Measurements from ENCODE around the gene ACE. TPM values are rescaled to one million over a fixed set of nuclear protein-coding genes. Genes with fewer than 3 reads are reported as not detected.
A peak's percentile ranks its signal among the peaks of the same experiment; 100 is the strongest.

The ACE gene
- total and polyA plus RNA-seq, 4 experiments from 2014 or later, result 1.8 to 56.7 (median 32.1) TPM

- ChIA-PET POLR2A (ENCODE audit: partially characterized antibody) (interaction anchor here (0.9 to 6.7 kb wide), 17 partner anchors 8 to 217 kb away, joined by 3 to 125 read pairs (median 6); partner anchors contain the start of genes CYB561, DCAF7 and MAP3K3), CTCF (ENCODE audit: partially characterized antibody) (interaction anchor here (0.6 to 8.8 kb wide), 26 partner anchors 9 to 232 kb away, joined by 3 to 339 read pairs (median 5); partner anchors contain the start of genes CYB561, MAP3K3 and TACO1)
- H3K4me3 Mint-ChIP-seq, result peak overlapping the region; percentile 78 to 90 (median 84)
- intact Hi-C loops (cut with micrococcal nuclease), result loop anchor here (2.0 kb wide), 1 partner anchor 31 kb away; the partner anchor contains the start of gene CYB561
- peak overlapping the region in 2 of 7 donors; percentile 66 for H3K27ac Mint-ChIP-seq
- peaks cover 0 to 9% of the 10 kb centered on the region in 2 donors for H3K36me3 Mint-ChIP-seq
- DNase-seq, result peak in 1 of 5 donors; percentile 9
- H3K27me3 Mint-ChIP-seq, result no peaks in the 10 kb centered on the region
- no peaks in the 10 kb centered on the region for H3K36me3 ChIP-seq (ENCODE audit: insufficient read depth, low read length)
- H3K4me1 ChIP-seq (ENCODE audit: insufficient read depth, low read length), result peaks cover 27% of the 10 kb centered on the region
- H3K4me3 ChIP-seq (ENCODE audit: low read length in 2 of 2), result peak overlapping the region; percentile 29 to 43
- peaks cover 8% of the 10 kb centered on the region for H3K27me3 ChIP-seq (ENCODE audit: insufficient read depth, low read length)
- no peaks in the 10 kb centered on the region for H3K9me3 ChIP-seq (ENCODE audit: control insufficient read depth in 1 of 2, low read length in 2 of 2)
- H3K4me1 Mint-ChIP-seq, result peaks cover 8 to 34% (median 16%) of the 10 kb centered on the region in 4 donors
- H3K27ac ChIP-seq (ENCODE audit: low read depth, low read length), result no peak overlapping the region
- H3K9me3 Mint-ChIP-seq, result no peaks in the 10 kb centered on the region
Measured at GRCh38 chr17:63477480-63478440, 899 bp downstream of the ACE start.

GRCh38 chr17:63478814-63479494 is 2.1 kb downstream of the ACE start:
- H3K9me3 ChIP-seq (ENCODE audit: control insufficient read depth in 1 of 2, low read length in 2 of 2), result no peaks in the 10 kb centered on the region
- no peak overlapping the region for H3K27ac ChIP-seq (ENCODE audit: low read depth, low read length)
- no peak overlapping the region for H3K4me3 ChIP-seq (ENCODE audit: low read length in 2 of 2)
- ChIA-PET POLR2A (ENCODE audit: partially characterized antibody) (interaction anchor here (0.6 to 6.7 kb wide), 17 partner anchors 9 to 221 kb away, joined by 3 to 125 read pairs (median 5); partner anchors contain the start of genes CYB561, LIMD2, MAP3K3 and TACO1), CTCF (ENCODE audit: partially characterized antibody) (interaction anchor here (0.6 to 8.8 kb wide), 26 partner anchors 8 to 231 kb away, joined by 3 to 339 read pairs (median 5); partner anchors contain the start of genes CYB561, MAP3K3 and TACO1)
- peaks cover 8 to 34% (median 16%) of the 10 kb centered on the region in 4 donors for H3K4me1 Mint-ChIP-seq
- no peaks in the 10 kb centered on the region for H3K36me3 ChIP-seq (ENCODE audit: insufficient read depth, low read length)
- H3K27me3 Mint-ChIP-seq, result no peaks in the 10 kb centered on the region
- peak overlapping the region in 5 of 7 donors; percentile 32 to 75 (median 57) for H3K27ac Mint-ChIP-seq
- no peaks in the 10 kb centered on the region for H3K9me3 Mint-ChIP-seq
- peaks cover 5 to 15% of the 10 kb centered on the region in 2 donors for H3K36me3 Mint-ChIP-seq
- H3K4me3 Mint-ChIP-seq, result peak overlapping the region; percentile 49 to 86 (median 70)
- intact Hi-C loops (cut with micrococcal nuclease), result loop anchor here (1.0 kb wide), 3 partner anchors 54 to 133 kb away; no protein-coding TSS in a partner anchor
- peaks cover 8% of the 10 kb centered on the region for H3K27me3 ChIP-seq (ENCODE audit: insufficient read depth, low read length)
- peaks cover 27% of the 10 kb centered on the region for H3K4me1 ChIP-seq (ENCODE audit: insufficient read depth, low read length)
- DNase-seq, result peak; percentile 76 to 83 (median 77)

GRCh38 chr17:63479495-63480184 is 2.8 kb downstream of the ACE start:
- peaks cover 5 to 15% of the 10 kb centered on the region in 2 donors for H3K36me3 Mint-ChIP-seq
- intact Hi-C loops (cut with micrococcal nuclease), result loop anchor here (1.0 kb wide), 3 partner anchors 54 to 133 kb away; no protein-coding TSS in a partner anchor
- H3K9me3 Mint-ChIP-seq, result no peaks in the 10 kb centered on the region
- peaks cover 23% of the 10 kb centered on the region for H3K4me1 ChIP-seq (ENCODE audit: insufficient read depth, low read length)
- H3K27ac Mint-ChIP-seq, result no peak overlapping the region
- POLR2A ChIA-PET (ENCODE audit: partially characterized antibody), result interaction anchor here (1.2 to 6.7 kb wide), 11 partner anchors 10 to 219 kb away, joined by 3 to 125 read pairs (median 12); partner anchors contain the start of genes CYB561 and MAP3K3
- H3K4me3 ChIP-seq (ENCODE audit: low read length in 2 of 2), result no peak overlapping the region
- no peak overlapping the region for H3K27ac ChIP-seq (ENCODE audit: low read depth, low read length)
- H3K27me3 ChIP-seq (ENCODE audit: insufficient read depth, low read length), result peaks cover 8% of the 10 kb centered on the region
- H3K9me3 ChIP-seq (ENCODE audit: control insufficient read depth in 1 of 2, low read length in 2 of 2), result no peaks in the 10 kb centered on the region
- no peak overlapping the region for H3K4me3 Mint-ChIP-seq
- no peaks in the 10 kb centered on the region for H3K27me3 Mint-ChIP-seq
- no peaks in the 10 kb centered on the region for H3K36me3 ChIP-seq (ENCODE audit: insufficient read depth, low read length)
- CTCF ChIA-PET (ENCODE audit: partially characterized antibody), result interaction anchor here (1.2 to 8.8 kb wide), 17 partner anchors 11 to 230 kb away, joined by 4 to 339 read pairs (median 7); partner anchors contain the start of gene CYB561
- no peak for DNase-seq
- H3K4me1 Mint-ChIP-seq, result peaks cover 8 to 27% (median 15%) of the 10 kb centered on the region in 4 donors

- peaks cover 5 to 15% of the 10 kb centered on the region in 2 donors for H3K36me3 Mint-ChIP-seq
Measured at GRCh38 chr17:63480192-63480784, 3.4 kb downstream of the ACE start.

GRCh38 chr17:63480826-63481487 is 4.1 kb downstream of the ACE start:
- ChIA-PET POLR2A (ENCODE audit: partially characterized antibody) (interaction anchor here (1.5 to 6.7 kb wide), 4 partner anchors 41 to 130 kb away, joined by 8 to 125 read pairs (median 48); no protein-coding TSS in a partner anchor), CTCF (ENCODE audit: partially characterized antibody) (interaction anchor here (1.6 to 8.8 kb wide), 7 partner anchors 12 to 134 kb away, joined by 6 to 339 read pairs (median 36); partner anchors contain the start of gene CYB561)
- intact Hi-C loops (cut with micrococcal nuclease), result no loop called here
- Histone ChIP-seq H3K4me1 (ENCODE audit: insufficient read depth, low read length) (peaks cover 20% of the 10 kb centered on the region), H3K27me3 (ENCODE audit: insufficient read depth, low read length) (peaks cover 8% of the 10 kb centered on the region), H3K27ac (ENCODE audit: low read depth, low read length) (no peak overlapping the region), H3K9me3 (ENCODE audit: control insufficient read depth in 1 of 2, low read length in 2 of 2) (no peaks in the 10 kb centered on the region), H3K36me3 (ENCODE audit: insufficient read depth, low read length) (no peaks in the 10 kb centered on the region), H3K4me3 (ENCODE audit: low read length in 2 of 2) (no peak overlapping the region)
- Mint-ChIP-seq H3K4me1 (peaks cover 7 to 20% (median 13%) of the 10 kb centered on the region in 4 donors), H3K9me3 (no peaks in the 10 kb centered on the region), H3K27ac (no peak overlapping the region), H3K27me3 (no peaks in the 10 kb centered on the region), H3K4me3 (no peak overlapping the region), H3K36me3 (peaks cover 5 to 18% of the 10 kb centered on the region in 2 donors)
- no peak for DNase-seq

More at GRCh38 chr17:63480192-63480784, 3.4 kb downstream of the ACE start:
- ChIA-PET CTCF (ENCODE audit: partially characterized antibody) (interaction anchor here (1.5 to 8.8 kb wide), 10 partner anchors 11 to 135 kb away, joined by 4 to 339 read pairs (median 14); partner anchors contain the start of gene CYB561), POLR2A (ENCODE audit: partially characterized antibody) (interaction anchor here (1.5 to 6.7 kb wide), 6 partner anchors 34 to 131 kb away, joined by 8 to 125 read pairs (median 54); partner anchors contain the start of gene CYB561)
- H3K4me3 Mint-ChIP-seq, result no peak overlapping the region
- no peaks in the 10 kb centered on the region for H3K9me3 ChIP-seq (ENCODE audit: control insufficient read depth in 1 of 2, low read length in 2 of 2)
- peaks cover 8 to 25% (median 14%) of the 10 kb centered on the region in 4 donors for H3K4me1 Mint-ChIP-seq
- peaks cover 8% of the 10 kb centered on the region for H3K27me3 ChIP-seq (ENCODE audit: insufficient read depth, low read length)
- no peaks in the 10 kb centered on the region for H3K36me3 ChIP-seq (ENCODE audit: insufficient read depth, low read length)
- H3K27ac ChIP-seq (ENCODE audit: low read depth, low read length), result no peak overlapping the region
- DNase-seq, result no peak
- no peaks in the 10 kb centered on the region for H3K27me3 Mint-ChIP-seq
- no peak overlapping the region for H3K4me3 ChIP-seq (ENCODE audit: low read length in 2 of 2)
- no peak overlapping the region for H3K27ac Mint-ChIP-seq
- H3K4me1 ChIP-seq (ENCODE audit: insufficient read depth, low read length), result peaks cover 20% of the 10 kb centered on the region
- H3K9me3 Mint-ChIP-seq, result no peaks in the 10 kb centered on the region
- intact Hi-C loops (cut with micrococcal nuclease), result no loop called here
